IMR-90 (cell line): ENCODE measurements around the gene ADAMTS17. TPM values are rescaled to one million over a fixed set of nuclear protein-coding genes. Genes with fewer than 3 reads are reported as not detected.

Experiments
- ATAC-seq: fragments of 200-7000 bp; cut with Tn5 transposase; 2 replicates; pipeline ENCODE4 v1.9.1; 2020; ENCODE audit warnings: low read depth, mild to moderate bottlenecking, moderate library complexity
- BruUV-seq: library from RNA; stranded (reverse); fragments of 400-500 nt; replicated peaks from 2 replicates; lab custom pipeline; 2021; lab: Mats Ljungman, UMichigan
- CTCF ChIA-PET: fragments of 300-600 bp; formaldehyde crosslinking; extraction: SDS; loops from one replicate; lab custom pipeline; 2021; ENCODE audit warnings: antibody characterized with exemption; lab: Yijun Ruan, JAX
- POLR2A ChIA-PET: fragments of 300-600 bp; sonication (Branson Sonifier 250); formaldehyde crosslinking; loops from one replicate; lab custom pipeline; 2022; ENCODE audit warnings: antibody characterized with exemption; ENCODE audit not compliant: unreplicated experiment; lab: Charles Lee
- DNase-seq: peaks from one replicate; pipeline ENCODE4 v3.0.0; 2013
- H2AFZ ChIP-seq: replicated peaks from 2 replicates; pipeline ENCODE3; 2013; ENCODE audit warnings: low read length, mild to moderate bottlenecking; ENCODE audit not compliant: poor library complexity
- H2AK5ac ChIP-seq: 2 replicates; pipeline ENCODE4 v1.6.1; 2013; ENCODE audit warnings: low read depth, low read length, inconsistent platforms
- H2AK9ac ChIP-seq: replicated peaks from 2 replicates; pipeline ENCODE3; 2013; ENCODE audit warnings: mild to moderate bottlenecking, low read depth, low read length, moderate library complexity; ENCODE audit not compliant: poor library complexity
- H2BK120ac ChIP-seq: 2 replicates; pipeline ENCODE4 v1.6.1; 2013; ENCODE audit warnings: low read depth, low read length, inconsistent platforms
- H2BK15ac ChIP-seq: 3 replicates; pipeline ENCODE4 v1.6.1; 2013; ENCODE audit warnings: low read depth, low read length, inconsistent platforms
- H2BK20ac ChIP-seq: 2 replicates; pipeline ENCODE4 v1.6.1; 2013; ENCODE audit warnings: low read depth, mild to moderate bottlenecking, inconsistent platforms, low read length, moderate library complexity
- H2BK5ac ChIP-seq: 2 replicates; pipeline ENCODE4 v1.6.1; 2013; ENCODE audit warnings: mild to moderate bottlenecking, low read depth, low read length, inconsistent platforms; ENCODE audit not compliant: poor library complexity, severe bottlenecking
- H3K14ac ChIP-seq: replicated peaks from 2 replicates; pipeline ENCODE4 v1.6.1; 2013; ENCODE audit warnings: low read depth, low read length, inconsistent platforms
- H3K18ac ChIP-seq: 2 replicates; pipeline ENCODE4 v1.6.1; 2013; ENCODE audit warnings: low read depth, low read length, control low read depth
- H3K23ac ChIP-seq: 2 replicates; pipeline ENCODE4 v1.6.1; 2013; ENCODE audit warnings: low read depth, low read length, inconsistent platforms
- H3K27ac ChIP-seq: 2 replicates; pipeline ENCODE4 v1.5.1; 2013; ENCODE audit warnings: mild to moderate bottlenecking, control low read depth, low read length; ENCODE audit not compliant: insufficient read depth
- H3K27me3 ChIP-seq: 2 replicates; pipeline ENCODE4 v1.6.1; 2013; ENCODE audit warnings: low read length; ENCODE audit not compliant: control insufficient read depth, insufficient read depth
- H3K36me3 ChIP-seq: 2 replicates; pipeline ENCODE4 v1.6.1; 2013; ENCODE audit warnings: low read length, mixed read lengths; ENCODE audit not compliant: control insufficient read depth, insufficient read depth
- H3K4ac ChIP-seq: 2 replicates; pipeline ENCODE4 v1.6.1; 2013; ENCODE audit warnings: low read depth, low read length, inconsistent platforms
- H3K4me1 ChIP-seq: 2 replicates; pipeline ENCODE4 v1.6.1; 2013; ENCODE audit warnings: low read length, mixed read lengths; ENCODE audit not compliant: control insufficient read depth, insufficient read depth
- H3K4me2 ChIP-seq: 2 replicates; pipeline ENCODE4 v1.6.1; 2013; ENCODE audit warnings: low read depth, mild to moderate bottlenecking, control low read depth, low read length, moderate library complexity
- H3K4me3 ChIP-seq: 2 replicates; pipeline ENCODE4 v1.5.1; 2013; ENCODE audit warnings: low read depth, mild to moderate bottlenecking, control low read depth, low read length, moderate library complexity; ENCODE audit not compliant: insufficient read depth
- H3K56ac ChIP-seq: 2 replicates; pipeline ENCODE4 v1.6.1; 2013; ENCODE audit warnings: low read length, inconsistent platforms; ENCODE audit not compliant: insufficient read depth; ENCODE audit errors: extremely low read depth
- H3K79me1 ChIP-seq, 2 experiments: 2 replicates each; pipeline ENCODE4 v1.6.1; 2013; ENCODE audit warnings: low read length in 2 of 2, inconsistent platforms in 1 of 2, low read depth in 1 of 2
- H3K9ac ChIP-seq: 2 replicates; pipeline ENCODE4 v1.6.1; 2013; ENCODE audit warnings: low read depth, low read length, control low read depth
- H3K9me1 ChIP-seq: 2 replicates; pipeline ENCODE4 v1.6.1; 2013; ENCODE audit warnings: low read length, inconsistent platforms; ENCODE audit not compliant: insufficient read depth
- H3K9me3 ChIP-seq: 2 replicates; pipeline ENCODE4 v1.6.1; 2013; ENCODE audit warnings: low read length; ENCODE audit not compliant: control insufficient read depth, insufficient read depth
- H4K20me1 ChIP-seq: 2 replicates; pipeline ENCODE4 v1.6.1; 2013; ENCODE audit warnings: low read length, inconsistent platforms; ENCODE audit not compliant: insufficient read depth
- H4K5ac ChIP-seq: 2 replicates; pipeline ENCODE4 v1.6.1; 2013; ENCODE audit warnings: mild to moderate bottlenecking, low read depth, low read length, control low read depth
- H4K8ac ChIP-seq, 2 experiments: 2 replicates each; pipeline ENCODE4 v1.6.1; 2013; ENCODE audit warnings: low read depth in 2 of 2, low read length in 2 of 2, control low read depth in 1 of 2, inconsistent platforms in 1 of 2
- H4K91ac ChIP-seq: 2 replicates; pipeline ENCODE4 v1.6.1; 2013; ENCODE audit warnings: low read depth, low read length, inconsistent platforms; ENCODE audit not compliant: insufficient read depth
- BHLHE40 ChIP-seq: fragments of 150-350 bp; IDR thresholded peaks from 2 replicates; pipeline ENCODE4 v1.6.1; 2016; ENCODE audit warnings: mild to moderate bottlenecking, low read depth, low read length
- CTCF ChIP-seq: conservative IDR thresholded peaks from 2 replicates; pipeline ENCODE4 v1.5.1; 2012; ENCODE audit warnings: mild to moderate bottlenecking, low read depth, low read length, improper control_type of control experiment
- ELK1 ChIP-seq: fragments of 150-350 bp; IDR thresholded peaks from 2 replicates; pipeline ENCODE4 v1.6.1; 2016; ENCODE audit warnings: low read depth, mild to moderate bottlenecking, low read length, moderate library complexity, borderline replicate concordance
- MXI1 ChIP-seq: IDR thresholded peaks from 2 replicates; pipeline ENCODE4 v1.6.1; 2012; ENCODE audit warnings: low read depth, mild to moderate bottlenecking, low read length, moderate library complexity, borderline replicate concordance
- WGBS, 2 experiments: methylation state at CpG; one replicate each; pipeline versions ENCODE4 v1.1.5 to v1.1.7; 2013; ENCODE audit warnings: missing lambda C conversion rate in 2 of 2; ENCODE audit not compliant: insufficient read length in 1 of 2; ENCODE audit errors: extremely low coverage in 2 of 2; 5-methylcytosine and 5-hydroxymethylcytosine counted together
- dilution Hi-C: fragments of 300-500 bp; cut with HindIII; formaldehyde crosslinking; loops from one replicate; pipeline ENCODE4 v1.14.3; 2018; ENCODE audit warnings: low sequenced_read_pairs; ENCODE audit not compliant: unreplicated experiment
- in situ Hi-C: fragments of 300-500 bp; cut with MboI; formaldehyde crosslinking; loops from 3 replicates; pipeline ENCODE4 v1.14.3; 2019; ENCODE audit warnings: low sequenced_read_pairs, inconsistent platforms, mixed read lengths
- intact Hi-C: fragments of 100-400 bp; cut with micrococcal nuclease; formaldehyde crosslinking; loops from 2 replicates; pipeline ENCODE4 v1.10.0; 2022
- polyA plus RNA-seq, 3 experiments: library from polyadenylated mRNA; depleted of rRNA; stranded (reverse); fragments of >200 nt; gene quantifications; 2 replicates each; pipeline ENCODE4 v1.2.3, GENCODE V29; 2012; ENCODE audit warnings: low replicate concordance in 1 of 3
- total RNA-seq: library from RNA; depleted of rRNA; stranded (reverse); fragments of >200 nt; gene quantifications from 2 replicates; pipeline ENCODE4 v1.2.3, GENCODE V29; 2012

The ADAMTS17 gene
- total and polyA plus RNA-seq, 2 of the 4 experiments (the other 2 are of a cell fraction), result 0.03 TPM; not detected in 1

DNA sequence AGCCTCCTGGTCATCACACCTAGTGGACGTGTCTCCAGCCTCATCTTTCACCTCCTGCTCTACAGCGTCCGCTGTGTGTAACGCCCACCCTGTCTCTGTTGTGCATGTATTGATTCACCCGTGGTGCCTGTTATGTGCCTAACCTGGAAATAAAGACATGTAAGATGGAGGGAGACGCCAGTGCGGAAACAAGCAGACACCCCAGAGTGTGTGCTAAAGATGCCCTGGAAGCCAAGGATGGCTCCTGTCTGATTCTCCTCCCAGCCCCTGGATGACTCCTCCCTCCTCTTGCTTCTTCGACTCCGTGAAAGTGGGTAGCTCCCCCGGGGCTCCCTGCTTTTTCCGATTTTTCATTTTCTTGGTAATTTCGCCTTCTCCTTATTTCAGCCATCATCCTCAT lies 241.8 kb downstream of the ADAMTS17 start:
- in situ Hi-C loops (loop anchor here (25.0 kb wide), 1 partner anchor 838 kb away; the partner anchor contains the start of gene LRRC28), intact Hi-C loops (no loop called here), dilution Hi-C loops (no loop called here)
- CTCF ChIA-PET, result no interaction called here
- Histone ChIP-seq H3K27ac (no peak overlapping the region), H3K9me3 (peaks cover 3% of the 10 kb centered on the region; the same call in 1 of the 2 replicates), H2BK120ac (no peak overlapping the region), H4K91ac (no peak overlapping the region), H2BK5ac (no peak overlapping the region), H3K36me3 (no peaks in the 10 kb centered on the region), H3K14ac (no peak overlapping the region), H3K27me3 (no peaks in the 10 kb centered on the region), H4K20me1 (no peaks in the 10 kb centered on the region), H3K9me1 (peaks cover 8% of the 10 kb centered on the region; the same call in 1 of the 2 replicates), H2AK9ac (no peak overlapping the region), H2AK5ac (no peak overlapping the region), H3K23ac (no peak overlapping the region), H3K4me3 (no peak overlapping the region), H2BK20ac (no peak overlapping the region), H3K4ac (no peak overlapping the region; the same call in 1 of the 2 replicates), H4K5ac (no peak overlapping the region), H3K9ac (no peak overlapping the region), H3K18ac (no peak overlapping the region), H2BK15ac (no peak overlapping the region), H3K4me2 (no peak overlapping the region), H3K56ac (no peak overlapping the region), H3K4me1 (no peaks in the 10 kb centered on the region), H2AFZ (no peak overlapping the region), H4K8ac (no peak overlapping the region), H3K79me1 (no peaks in the 10 kb centered on the region)
- POLR2A ChIA-PET, result no interaction called here
- 66% methylated on average over 5 of the region's 12 CpGs; no CpG with 5 or more reads in 1 of the 2 experiments for WGBS, 2 experiments
- ATAC-seq (no peak), DNase-seq (no peak)
- TF ChIP-seq BHLHE40 (no peak), ELK1 (no peak), MXI1 (no peak), CTCF (no peak)
- BruUV-seq, result no TSS peak
